HG03196 (cell line): ENCODE results near the gene PDLIM7.

Source experiments
- ATAC-seq: cut with Tn5 transposase; IDR thresholded peaks from one replicate; pipeline ENCODE4 v1.9.1; 2021; ENCODE audit not compliant: unreplicated experiment

The PDLIM7 gene

GRCh38 chr5:177508221-177508611, 10.8 kb upstream of the PDLIM7 start:
- ATAC-seq: no peak

- no peak for ATAC-seq
Observed at GRCh38 chr5:177507596-177508220, 10.3 kb upstream of the PDLIM7 start.

DNA sequence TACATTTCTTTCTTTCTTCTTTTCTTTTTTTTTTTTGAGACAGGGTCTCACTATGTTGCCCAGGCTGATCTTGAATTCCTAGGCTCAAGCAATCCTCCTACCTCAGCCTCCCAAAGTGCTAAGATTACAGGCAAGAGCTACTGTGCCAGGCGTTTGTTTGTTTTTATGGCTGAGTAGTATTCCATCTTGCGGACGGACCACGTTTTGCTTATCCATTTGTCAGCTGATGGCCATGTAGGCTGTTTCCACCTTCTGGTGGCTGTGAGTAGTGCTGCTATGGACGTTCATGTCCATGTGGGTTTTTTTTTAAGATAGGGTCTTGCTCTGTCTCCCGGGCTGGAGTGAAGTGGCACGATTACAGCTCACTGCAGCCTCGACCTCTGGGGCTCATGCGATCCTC, 9.8 kb upstream of the PDLIM7 start:
- ATAC-seq: no peak

GRCh38 chr5:177505075-177505474, 7.7 kb upstream of the PDLIM7 start:
- ATAC-seq: no peak

- ATAC-seq: no peak
Observed at GRCh38 chr5:177504086-177505056, 7.0 kb upstream of the PDLIM7 start.

DNA sequence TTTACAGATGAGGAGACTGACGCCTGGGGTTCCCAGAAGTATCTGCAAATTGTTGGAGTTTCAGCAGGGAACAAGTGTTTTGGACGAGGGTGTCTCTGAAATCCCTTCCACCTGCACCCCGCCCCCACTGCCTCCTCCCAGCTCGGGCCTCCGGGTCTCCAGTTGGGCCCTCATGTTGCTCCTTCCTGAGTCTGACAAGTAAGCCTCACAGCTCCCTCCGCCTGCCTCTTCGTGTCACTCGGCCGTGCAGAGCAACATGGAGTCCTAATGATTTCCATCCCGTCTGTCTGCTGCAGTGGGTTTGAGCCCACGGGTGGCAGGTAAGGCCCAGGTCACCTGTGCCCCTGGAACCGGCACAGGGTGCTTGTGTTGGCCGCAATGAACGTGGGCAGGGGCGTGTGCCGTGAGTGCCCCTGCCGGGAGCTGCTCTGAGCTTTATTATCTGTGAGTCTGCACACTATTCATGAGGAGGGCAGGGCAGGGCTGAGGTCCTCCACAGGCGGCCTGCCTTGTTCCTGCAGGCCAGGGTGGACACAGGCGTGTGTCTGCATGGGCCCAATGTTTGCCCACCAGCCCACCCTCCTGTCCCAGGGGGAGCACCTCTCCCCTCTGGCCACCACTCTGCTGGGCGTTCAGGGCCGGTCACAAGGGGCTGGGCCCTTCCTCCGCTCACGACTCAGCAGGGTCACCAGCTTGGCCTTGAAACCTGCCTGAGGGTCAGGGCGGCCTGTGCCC, 6.1 kb upstream of the PDLIM7 start:
- no peak for ATAC-seq

DNA sequence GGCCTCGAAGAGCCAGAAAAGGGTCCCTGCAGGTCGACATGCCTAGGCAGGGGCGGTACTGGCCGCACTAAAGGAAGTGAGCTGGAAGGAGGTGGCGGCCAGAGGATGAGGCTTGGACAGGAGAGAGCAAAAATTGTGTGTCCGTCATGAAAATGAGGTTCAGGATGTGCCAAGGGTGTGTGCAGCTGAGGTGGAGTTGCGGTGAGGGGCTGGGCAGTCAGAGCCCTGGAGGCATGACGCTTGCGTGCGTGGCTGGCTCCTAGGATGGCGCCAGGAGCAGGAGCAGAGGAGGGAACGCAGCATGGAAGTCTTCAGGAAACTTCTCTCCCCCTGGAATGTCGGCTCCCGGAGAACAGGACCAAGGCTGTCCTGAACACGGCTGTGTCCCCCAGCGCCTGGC, 5.5 kb upstream of the PDLIM7 start:
- ATAC-seq: no peak

GRCh38 chr5:177501874-177502678, 4.7 kb upstream of the PDLIM7 start:
- ATAC-seq: no peak

GRCh38 chr5:177500685-177501522, 3.5 kb upstream of the PDLIM7 start:
- no peak for ATAC-seq

GRCh38 chr5:177499842-177500241, 2.4 kb upstream of the PDLIM7 start:
- ATAC-seq: no peak

DNA sequence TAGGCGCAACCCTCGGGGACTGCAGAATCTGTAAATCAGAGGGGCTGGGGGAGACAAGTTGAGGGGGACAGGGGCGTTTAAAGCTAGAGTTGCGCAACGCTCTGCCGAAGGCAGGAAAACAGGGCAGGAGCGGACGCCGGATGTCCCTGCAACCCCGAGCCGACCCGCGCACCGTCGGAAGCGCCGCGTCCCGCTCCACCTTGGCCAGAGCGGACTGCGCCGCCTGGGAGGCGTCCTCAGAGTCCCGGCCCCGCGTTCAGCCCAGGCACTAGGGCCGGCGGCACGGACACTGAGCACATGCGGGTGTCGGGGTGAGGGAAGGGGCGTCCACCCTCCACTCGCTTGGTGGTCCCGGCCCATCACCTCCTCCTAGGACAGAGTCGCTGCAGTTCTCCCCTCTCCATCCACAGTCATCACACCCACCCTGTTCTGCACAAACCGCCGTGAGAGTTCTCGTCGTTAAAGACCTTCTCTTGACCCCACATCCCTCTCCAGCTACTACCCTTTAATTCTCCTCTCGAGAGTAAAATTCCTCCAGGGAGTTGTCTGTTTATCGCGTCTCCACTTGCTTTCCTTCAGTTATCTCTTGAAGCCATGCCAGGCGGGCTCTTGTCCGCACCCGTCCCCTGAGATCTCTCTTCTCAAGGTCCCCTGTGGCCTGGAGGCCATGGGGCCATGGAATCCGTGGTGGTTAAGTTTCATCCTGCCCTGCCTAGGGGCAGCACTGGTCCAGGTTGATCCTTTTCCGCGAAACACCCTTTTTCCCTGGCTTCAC, 796 bp upstream of the PDLIM7 start:
- no peak for ATAC-seq

GRCh38 chr5:177496727-177497291, 595 bp downstream of the PDLIM7 start:
- ATAC-seq: no peak

DNA sequence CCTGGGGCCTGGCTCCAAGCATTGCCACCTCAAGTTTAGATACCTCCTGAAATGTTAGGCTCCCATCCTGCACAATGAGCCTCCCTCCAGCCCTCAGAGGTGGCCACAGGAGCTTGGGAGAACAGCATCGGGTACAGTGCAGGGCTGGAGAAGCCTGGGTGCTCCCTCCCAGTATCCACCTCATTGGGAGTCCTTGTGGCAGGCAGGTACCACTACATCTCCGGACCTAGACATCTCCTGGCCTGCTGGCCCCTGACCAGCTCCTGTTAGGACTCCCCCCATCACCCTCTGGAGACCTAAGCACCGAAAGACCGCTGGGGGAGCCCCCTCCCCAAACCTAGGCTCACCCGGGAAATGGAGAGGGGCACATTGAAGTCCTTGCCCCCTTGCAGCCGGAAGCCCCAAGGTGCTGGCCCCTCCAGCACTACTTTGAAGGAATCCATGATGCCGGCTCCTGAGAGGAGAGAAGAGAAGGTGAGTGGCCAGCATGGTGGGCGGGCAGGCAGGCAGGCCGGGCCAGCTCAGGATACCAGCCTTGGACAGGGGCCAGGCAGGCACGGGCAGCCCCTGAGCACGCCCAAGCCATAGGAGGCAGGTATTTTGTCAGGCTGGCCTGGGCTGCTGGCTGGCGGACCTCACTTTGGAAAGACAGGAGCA, 1.2 kb downstream of the PDLIM7 start:
- ATAC-seq: no peak

GRCh38 chr5:177495243-177496060, 2.0 kb downstream of the PDLIM7 start:
- no peak for ATAC-seq

DNA sequence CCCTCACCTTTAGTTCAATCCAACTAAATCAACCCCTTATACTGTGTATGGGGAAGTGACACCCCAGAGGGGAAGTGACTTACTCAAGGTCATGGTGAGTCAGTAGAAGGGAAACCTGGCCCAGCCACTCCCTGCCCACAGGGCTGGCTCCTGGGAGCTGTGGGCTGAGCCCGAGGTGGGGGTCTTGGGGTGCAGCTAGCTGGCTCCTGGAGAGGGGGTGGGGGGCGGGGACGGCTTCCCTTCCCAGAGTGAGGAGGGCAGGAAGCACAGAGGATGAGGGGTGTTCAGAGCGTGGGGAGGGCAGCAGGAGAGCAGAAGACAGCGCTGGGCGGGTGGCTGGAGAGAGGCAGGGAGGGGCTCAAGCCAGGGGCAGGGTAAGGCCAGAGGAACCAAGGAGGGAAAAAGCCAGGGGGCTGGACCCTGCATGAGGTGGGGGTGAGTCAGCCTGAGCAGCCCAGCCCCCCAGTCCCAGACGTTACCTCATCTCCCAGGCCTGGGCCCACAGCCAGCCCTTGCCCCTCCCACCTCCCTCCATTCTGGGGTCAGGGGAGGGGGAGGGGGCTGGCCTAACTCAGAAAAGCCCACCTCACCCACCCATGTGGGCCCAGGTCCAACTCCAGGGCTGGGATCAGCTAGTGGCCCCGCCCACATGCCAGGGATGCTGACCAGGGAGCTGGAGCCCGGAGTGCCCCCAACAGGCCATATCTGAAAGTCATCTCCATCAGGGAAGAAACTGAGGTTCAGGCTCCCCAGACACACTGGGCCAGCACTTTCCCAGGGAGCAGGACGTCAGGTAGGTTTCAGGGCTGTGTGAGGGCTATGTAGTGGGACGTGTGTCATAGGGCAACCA, 2.8 kb downstream of the PDLIM7 start:
- no peak for ATAC-seq

- ATAC-seq: no peak
Observed at GRCh38 chr5:177493795-177494345, 3.5 kb downstream of the PDLIM7 start.
